ENCODE data around the gene CPED1. TPM values are rescaled to one million over a fixed set of nuclear protein-coding genes. Genes with fewer than 3 reads are reported as not detected.
"Not testable (repeated sequence)": the region's sequence is repeated elsewhere in the genome, so short reads cannot be mapped to it uniquely, and the experiment has no call there.

CPED1 gene
- total RNA-seq, 1 donor from 2014 or later, result not detected

GRCh38 chr7:120981888-120982615 is 6.5 kb upstream of the CPED1 start:
- Histone ChIP-seq H3K4me1 (no peaks in the 10 kb centered on the region), H3K27ac (no peak overlapping the region), H2AFZ (replicated peaks) (no peak overlapping the region), H3K36me3 (no peaks in the 10 kb centered on the region), H3K9me3 (ENCODE audit: low read depth) (no peaks in the 10 kb centered on the region), H3K27me3 (no peaks in the 10 kb centered on the region), H3K4me2 (no peak overlapping the region), H3F3A (ENCODE audit: low read depth) (no peaks in the 10 kb centered on the region), H3K4me3 (no peak overlapping the region), H3K9ac (no peak overlapping the region), H4K20me1 (ENCODE audit: low read depth) (no peaks in the 10 kb centered on the region), H3K79me2 (ENCODE audit: low read depth) (no peaks in the 10 kb centered on the region)
- no peaks in the 10 kb centered on the region for H3K36me3 Mint-ChIP-seq
- TF ChIP-seq CTCF (IDR thresholded peaks at IDR 0.05) (no peak), EZH2 (IDR thresholded peaks at IDR 0.05) (no peak), EZH2phosphoT487 (IDR thresholded peaks at IDR 0.05) (no peak)
- H3K27me3 Mint-ChIP-seq (ENCODE audit: insufficient read depth, low read depth), result no peaks in the 10 kb centered on the region
- no peak overlapping the region for H3K4me3 Mint-ChIP-seq
- H3K27ac Mint-ChIP-seq, result no peak overlapping the region
- DNase-seq (ENCODE audit: low spot score), result no peak
- no peaks in the 10 kb centered on the region for H3K9me3 Mint-ChIP-seq
- H3K4me1 Mint-ChIP-seq, result no peaks in the 10 kb centered on the region

- H4K20me1 ChIP-seq (ENCODE audit: low read depth); H3K4me3 ChIP-seq; H3K4me1 ChIP-seq; H3K9ac ChIP-seq; H3K27me3 Mint-ChIP-seq (ENCODE audit: insufficient read depth, low read depth); H3K27ac ChIP-seq; H3K79me2 ChIP-seq (ENCODE audit: low read depth); H2AFZ ChIP-seq (replicated peaks); H3K4me3 Mint-ChIP-seq; H3K27me3 ChIP-seq; H3K9me3 Mint-ChIP-seq; H3K9me3 ChIP-seq (ENCODE audit: low read depth); H3K36me3 ChIP-seq; DNase-seq (ENCODE audit: low spot score); H3K4me2 ChIP-seq; H3K36me3 Mint-ChIP-seq; H3F3A ChIP-seq (ENCODE audit: low read depth); H3K27ac Mint-ChIP-seq; H3K4me1 Mint-ChIP-seq: not testable (repeated sequence)
Observed at GRCh38 chr7:120983592-120983991, 4.9 kb upstream of the CPED1 start.

- peaks cover 18% of the 10 kb centered on the region for H3K27me3 ChIP-seq
- no peak overlapping the region for H2AFZ ChIP-seq (replicated peaks)
- H3F3A ChIP-seq (ENCODE audit: low read depth), result no peaks in the 10 kb centered on the region
- Mint-ChIP-seq H3K27me3 (ENCODE audit: insufficient read depth, low read depth) (peaks cover 3% of the 10 kb centered on the region), H3K36me3 (no peaks in the 10 kb centered on the region), H3K9me3 (no peaks in the 10 kb centered on the region), H3K4me3 (no peak overlapping the region), H3K27ac (no peak overlapping the region), H3K4me1 (peaks cover 14% of the 10 kb centered on the region)
- no peak overlapping the region for H3K9ac ChIP-seq
- no peak overlapping the region for H3K4me2 ChIP-seq
- no peak overlapping the region for H3K27ac ChIP-seq
- no peak for DNase-seq (ENCODE audit: low spot score)
- no peaks in the 10 kb centered on the region for H4K20me1 ChIP-seq (ENCODE audit: low read depth)
- H3K79me2 ChIP-seq (ENCODE audit: low read depth), result no peaks in the 10 kb centered on the region
- TF ChIP-seq EZH2 (IDR thresholded peaks at IDR 0.05) (no peak), CTCF (IDR thresholded peaks at IDR 0.05) (no peak), EZH2phosphoT487 (IDR thresholded peaks at IDR 0.05) (no peak)
- H3K36me3 ChIP-seq, result no peaks in the 10 kb centered on the region
- peaks cover 10% of the 10 kb centered on the region for H3K4me1 ChIP-seq
- H3K9me3 ChIP-seq (ENCODE audit: low read depth), result no peaks in the 10 kb centered on the region
- H3K4me3 ChIP-seq, result no peak overlapping the region
Observed at GRCh38 chr7:120984406-120984805, 4.1 kb upstream of the CPED1 start.

- H3K4me2 ChIP-seq, result no peak overlapping the region
- Mint-ChIP-seq H3K9me3 (no peaks in the 10 kb centered on the region), H3K36me3 (no peaks in the 10 kb centered on the region), H3K4me3 (no peak overlapping the region), H3K4me1 (peaks cover 14% of the 10 kb centered on the region), H3K27me3 (ENCODE audit: insufficient read depth, low read depth) (peaks cover 4% of the 10 kb centered on the region), H3K27ac (no peak overlapping the region)
- no peak overlapping the region for H3K4me3 ChIP-seq
- no peaks in the 10 kb centered on the region for H3K9me3 ChIP-seq (ENCODE audit: low read depth)
- no peak overlapping the region for H2AFZ ChIP-seq (replicated peaks)
- H3K4me1 ChIP-seq, result peaks cover 10% of the 10 kb centered on the region
- H3K79me2 ChIP-seq (ENCODE audit: low read depth), result no peaks in the 10 kb centered on the region
- H3K9ac ChIP-seq, result no peak overlapping the region
- H4K20me1 ChIP-seq (ENCODE audit: low read depth), result no peaks in the 10 kb centered on the region
- H3F3A ChIP-seq (ENCODE audit: low read depth), result no peaks in the 10 kb centered on the region
- H3K27me3 ChIP-seq, result peaks cover 26% of the 10 kb centered on the region
- no peak overlapping the region for H3K27ac ChIP-seq
- no peak for DNase-seq (ENCODE audit: low spot score)
- H3K36me3 ChIP-seq, result no peaks in the 10 kb centered on the region
- TF ChIP-seq EZH2 (IDR thresholded peaks at IDR 0.05) (no peak), EZH2phosphoT487 (IDR thresholded peaks at IDR 0.05) (no peak), CTCF (IDR thresholded peaks at IDR 0.05) (no peak)
Observed at GRCh38 chr7:120985130-120985758, 3.3 kb upstream of the CPED1 start.
